Common myeloid progenitor, CD34-positive (primary cell): ENCODE measurements around the gene DCAF10.

Experiments
- CTCF ChIA-PET: fragments of 350-600 bp; sonication (Branson Sonifier 250); formaldehyde crosslinking; loops from one replicate; lab custom pipeline; 2021; ENCODE audit warnings: antibody characterized with exemption; lab: Charles Lee
- POLR2A ChIA-PET: fragments of 350-600 bp; sonication (Branson Sonifier 250); formaldehyde crosslinking; loops from one replicate; lab custom pipeline; 2021; ENCODE audit warnings: antibody characterized with exemption; lab: Charles Lee
- DNase-seq, 3 donors: peaks; one replicate each; pipeline versions ENCODE4 v3.0.0 to v3.0.0-alpha.2; 2013
- H3K27ac ChIP-seq, 2 experiments: 1 replicate in 1 of 2; 2 replicates in 1 of 2; pipeline ENCODE4 v1.7.0; 2013; ENCODE audit warnings: inconsistent platforms in 2 of 2, low read length in 2 of 2, mild to moderate bottlenecking in 2 of 2, low read depth in 1 of 2, moderate library complexity in 1 of 2; ENCODE audit not compliant: severe bottlenecking in 2 of 2, insufficient read depth in 1 of 2, poor library complexity in 1 of 2
- H3K27me3 ChIP-seq, 5 experiments: replicated peaks in 2 of 5; 1 replicate in 3 of 5; 2 replicates in 2 of 5; pipeline versions ENCODE4 v1.6.1 to v1.7.0; 2013; ENCODE audit warnings: low read length in 4 of 5, mild to moderate bottlenecking in 2 of 5, moderate library complexity in 2 of 5, inconsistent platforms in 1 of 5; ENCODE audit not compliant: insufficient read depth in 5 of 5, control insufficient read depth in 4 of 5
- H3K36me3 ChIP-seq, 4 experiments: 1 replicate in 2 of 4; 2 replicates in 2 of 4; pipeline versions ENCODE4 v1.6.1 to v1.7.0; 2013; ENCODE audit warnings: low read length in 3 of 4, control low read depth in 1 of 4, mild to moderate bottlenecking in 1 of 4; ENCODE audit not compliant: control insufficient read depth in 4 of 4, insufficient read depth in 4 of 4
- H3K4me1 ChIP-seq, 4 experiments: 1 replicate in 3 of 4; 2 replicates in 1 of 4; pipeline versions ENCODE4 v1.6.1 to v1.7.1; 2013; ENCODE audit warnings: low read length in 3 of 4, mild to moderate bottlenecking in 3 of 4, control low read depth in 1 of 4, inconsistent platforms in 1 of 4, moderate library complexity in 1 of 4; ENCODE audit not compliant: control insufficient read depth in 4 of 4, insufficient read depth in 4 of 4; ENCODE audit errors: control extremely low read depth in 1 of 4
- H3K4me3 ChIP-seq, 7 experiments: 1 replicate in 4 of 7; 2 replicates in 3 of 7; pipeline versions ENCODE4 v1.5.1 to v1.7.0; 2013; ENCODE audit warnings: mild to moderate bottlenecking in 7 of 7, low read length in 6 of 7, moderate library complexity in 6 of 7, inconsistent platforms in 2 of 7, low read depth in 2 of 7, control low read depth in 1 of 7; ENCODE audit not compliant: insufficient read depth in 4 of 7, control insufficient read depth in 1 of 7; ENCODE audit errors: extremely low read depth in 1 of 7
- H3K9me3 ChIP-seq, 5 experiments: 1 replicate in 4 of 5; 2 replicates in 1 of 5; pipeline versions ENCODE4 v1.6.1 to v1.7.1; 2013; ENCODE audit warnings: low read length in 4 of 5, mild to moderate bottlenecking in 2 of 5, inconsistent platforms in 1 of 5, low read depth in 1 of 5, moderate library complexity in 1 of 5; ENCODE audit not compliant: control insufficient read depth in 4 of 5, insufficient read depth in 2 of 5; ENCODE audit errors: control extremely low read depth in 1 of 5
- WGBS: methylation state at CpG from one replicate; pipeline ENCODE4 v1.1.5; 2013; ENCODE audit not compliant: insufficient coverage; 5-methylcytosine and 5-hydroxymethylcytosine counted together

The DCAF10 gene

GRCh38 chr9:37911271-37911681, 110.7 kb downstream of the DCAF10 start:
- ChIA-PET POLR2A (no interaction called here), CTCF (interaction anchor here (0.6 to 4.9 kb wide), 12 partner anchors 8 to 369 kb away, joined by 3 to 32 read pairs (median 3); partner anchors contain the start of gene SHB)
- Histone ChIP-seq H3K4me1 (peaks cover 2 to 15% (median 3%) of the 10 kb centered on the region in 4 experiments), H3K9me3 (no peaks in the 10 kb centered on the region), H3K27me3 (no peaks in the 10 kb centered on the region), H3K36me3 (no peaks in the 10 kb centered on the region), H3K27ac (no peak overlapping the region), H3K4me3 (no peak overlapping the region)
- DNase-seq: no peak
- WGBS: 93% methylated on average over 6 of the region's 6 CpGs

DNA sequence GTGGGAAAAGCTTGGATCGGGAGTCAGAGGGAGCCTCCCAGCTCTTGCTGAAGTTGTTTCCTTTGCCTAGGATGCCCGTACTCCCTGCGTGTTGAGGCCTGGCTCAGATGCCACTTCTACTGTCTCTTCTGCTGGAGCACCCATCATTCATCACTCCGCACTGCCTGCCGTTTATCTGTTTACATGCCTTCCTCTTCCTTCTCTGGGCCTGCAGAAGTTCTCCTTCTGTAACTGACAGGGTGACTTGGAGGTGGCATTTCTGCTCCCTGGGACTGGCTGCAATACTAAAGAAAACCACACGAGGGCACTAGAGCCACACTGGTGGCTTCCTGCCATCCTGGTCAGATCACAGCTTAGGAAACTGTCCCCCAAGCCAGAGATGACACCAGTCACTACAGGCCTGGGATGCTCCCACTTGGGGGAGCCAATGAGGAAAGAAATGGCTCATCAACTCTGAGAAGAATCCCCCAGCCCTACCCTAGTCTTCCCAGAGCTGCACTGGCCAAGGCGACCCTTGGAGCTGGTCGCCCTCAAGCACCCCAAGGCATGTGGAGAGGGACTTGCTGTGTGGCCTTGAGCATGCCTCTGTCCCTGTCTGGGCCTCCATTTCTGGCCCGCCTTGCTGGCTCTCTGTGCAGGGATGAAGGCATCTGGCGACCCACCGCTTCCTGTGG, 113.0 kb downstream of the DCAF10 start:
- no peak overlapping the region for H3K4me3 ChIP-seq
- ChIA-PET CTCF (interaction anchor here (0.6 to 4.9 kb wide), 44 partner anchors 8 to 486 kb away, joined by 3 to 47 read pairs (median 4); partner anchors contain the start of gene SHB), POLR2A (no interaction called here)
- 52% methylated on average over 11 of the region's 11 CpGs for WGBS
- no peak overlapping the region for H3K27ac ChIP-seq
- H3K36me3 ChIP-seq: peaks cover 0 to 7% (median 2%) of the 10 kb centered on the region in 4 experiments
- peak; percentile 81 to 90 (median 84) for DNase-seq
- H3K27me3 ChIP-seq: no peaks in the 10 kb centered on the region
- H3K9me3 ChIP-seq: no peaks in the 10 kb centered on the region
- H3K4me1 ChIP-seq: peaks cover 0 to 20% (median 3%) of the 10 kb centered on the region in 4 experiments

GRCh38 chr9:37914154-37914551, 113.6 kb downstream of the DCAF10 start:
- CTCF ChIA-PET: interaction anchor here (0.6 to 4.9 kb wide), 39 partner anchors 8 to 474 kb away, joined by 3 to 47 read pairs (median 4); partner anchors contain the start of gene SHB
- no peak overlapping the region for H3K4me3 ChIP-seq
- POLR2A ChIA-PET: no interaction called here
- 97% methylated on average over 7 of the region's 8 CpGs for WGBS
- DNase-seq: no peak
- H3K27ac ChIP-seq: no peak overlapping the region
- peaks cover 0 to 10% (median 4%) of the 10 kb centered on the region in 4 experiments for H3K36me3 ChIP-seq
- H3K27me3 ChIP-seq: no peaks in the 10 kb centered on the region
- peaks cover 0 to 15% (median 3%) of the 10 kb centered on the region in 4 experiments for H3K4me1 ChIP-seq
- H3K9me3 ChIP-seq: no peaks in the 10 kb centered on the region

- Histone ChIP-seq H3K4me3 (no peak overlapping the region), H3K27ac (no peak overlapping the region), H3K9me3 (no peaks in the 10 kb centered on the region), H3K4me1 (peaks cover 0 to 13% (median 3%) of the 10 kb centered on the region in 4 experiments), H3K36me3 (peaks cover 0 to 10% (median 4%) of the 10 kb centered on the region in 4 experiments), H3K27me3 (no peaks in the 10 kb centered on the region)
- 89% methylated on average over 11 of the region's 11 CpGs for WGBS
- no peak for DNase-seq
- ChIA-PET POLR2A (interaction anchor here (0.6 kb wide), 1 partner anchor 67 kb away, joined by 3 read pairs; no protein-coding TSS in a partner anchor), CTCF (interaction anchor here (0.7 to 4.9 kb wide), 24 partner anchors 7 to 452 kb away, joined by 3 to 47 read pairs (median 5); partner anchors contain the start of gene SHB)
Observed at GRCh38 chr9:37914701-37915358, 114.2 kb downstream of the DCAF10 start.

DNA sequence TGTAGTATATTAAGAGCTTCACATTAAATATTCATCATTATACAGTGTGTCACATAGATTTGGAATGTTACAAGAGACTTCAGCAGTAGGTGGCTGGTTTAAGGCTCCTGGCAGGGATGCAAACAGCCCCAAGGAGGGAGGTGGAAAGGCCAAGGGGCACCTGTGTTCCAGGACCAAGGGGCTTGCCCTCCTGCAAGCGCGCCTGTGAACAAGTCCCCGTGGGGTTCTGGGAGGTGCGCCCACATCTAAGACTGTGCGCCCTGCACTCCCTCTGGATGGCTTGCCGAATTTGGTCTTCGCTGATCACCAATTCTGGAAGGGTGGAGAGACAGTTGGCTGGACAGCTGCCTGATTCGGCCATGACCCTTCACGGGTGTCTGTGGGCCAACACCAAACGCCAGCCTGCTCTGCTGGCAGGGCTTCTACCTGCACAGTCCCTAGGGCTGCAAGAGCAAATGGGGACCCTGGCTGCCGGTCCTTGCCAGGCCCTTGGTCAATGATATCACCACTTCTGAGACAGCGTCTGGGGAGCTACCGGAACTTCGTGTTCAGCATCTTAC, 115.4 kb downstream of the DCAF10 start:
- Histone ChIP-seq H3K36me3 (peaks cover 0 to 10% (median 4%) of the 10 kb centered on the region in 4 experiments), H3K27me3 (no peaks in the 10 kb centered on the region), H3K4me1 (peaks cover 0 to 13% (median 3%) of the 10 kb centered on the region in 4 experiments), H3K9me3 (no peaks in the 10 kb centered on the region), H3K27ac (no peak overlapping the region), H3K4me3 (no peak overlapping the region)
- no peak for DNase-seq
- POLR2A ChIA-PET: interaction anchor here (0.6 kb wide), 1 partner anchor 10 kb away, joined by 4 read pairs; no protein-coding TSS in a partner anchor
- WGBS: 98% methylated on average over 12 of the region's 14 CpGs
- CTCF ChIA-PET: interaction anchor here (0.6 to 4.9 kb wide), 15 partner anchors 9 to 520 kb away, joined by 3 to 47 read pairs (median 5); partner anchors contain the start of gene SHB

GRCh38 chr9:37916471-37917312, 116.1 kb downstream of the DCAF10 start:
- POLR2A ChIA-PET: no interaction called here
- DNase-seq: no peak
- 98% methylated on average over 13 of the region's 18 CpGs for WGBS
- Histone ChIP-seq H3K4me3 (no peak overlapping the region), H3K9me3 (no peaks in the 10 kb centered on the region), H3K27me3 (no peaks in the 10 kb centered on the region), H3K27ac (no peak overlapping the region), H3K4me1 (peaks cover 0 to 13% (median 3%) of the 10 kb centered on the region in 4 experiments), H3K36me3 (peaks cover 0 to 10% (median 4%) of the 10 kb centered on the region in 4 experiments)
- CTCF ChIA-PET: interaction anchor here (0.7 to 4.5 kb wide), 12 partner anchors 9 to 447 kb away, joined by 3 to 47 read pairs (median 4); no protein-coding TSS in a partner anchor
